MCF 10A (cell line): ENCODE measurements around the gene RAMP3. TPM values are rescaled to one million over a fixed set of nuclear protein-coding genes. Genes with fewer than 3 reads are reported as not detected.

Experiments
- BruUV-seq: library from RNA; stranded (reverse); fragments of 400-500 nt; replicated peaks from 2 replicates; lab custom pipeline; 2021; lab: Mats Ljungman, UMichigan
- CTCF ChIA-PET: fragments of 300-600 bp; sonication (Branson Sonifier 250); formaldehyde crosslinking; extraction: SDS; loops from one replicate; lab custom pipeline; 2021; ENCODE audit warnings: antibody characterized with exemption, inconsistent platforms; lab: Yijun Ruan, JAX
- POLR2A ChIA-PET: fragments of 300-600, 350-650 bp; sonication (Branson Sonifier 250); formaldehyde crosslinking; extraction: SDS; loops from one replicate; lab custom pipeline; 2020; ENCODE audit warnings: antibody characterized with exemption, inconsistent platforms; lab: Yijun Ruan, JAX
- DNase-seq: peaks from one replicate; pipeline ENCODE4 v3.0.0-alpha.2; 2018; ENCODE audit not compliant: unreplicated experiment
- H3K27ac Mint-ChIP-seq: one replicate; pipeline ENCODE4 v1.8.0; 2022; ENCODE audit warnings: mild to moderate bottlenecking, low read depth, mixed read lengths; ENCODE audit not compliant: unreplicated experiment
- H3K27me3 Mint-ChIP-seq: one replicate; pipeline ENCODE4 v1.8.0; 2022; ENCODE audit warnings: mixed read lengths; ENCODE audit not compliant: insufficient read depth, unreplicated experiment
- H3K36me3 Mint-ChIP-seq: one replicate; pipeline ENCODE4 v1.8.0; 2022; ENCODE audit warnings: mild to moderate bottlenecking, moderate library complexity, mixed read lengths; ENCODE audit not compliant: insufficient read depth, unreplicated experiment
- H3K4me1 Mint-ChIP-seq: one replicate; pipeline ENCODE4 v1.8.0; 2022; ENCODE audit warnings: mixed read lengths; ENCODE audit not compliant: insufficient read depth, unreplicated experiment
- H3K4me3 Mint-ChIP-seq: one replicate; pipeline ENCODE4 v1.8.0; 2022; ENCODE audit warnings: mild to moderate bottlenecking, moderate library complexity, mixed read lengths; ENCODE audit not compliant: unreplicated experiment
- H3K9me3 Mint-ChIP-seq: one replicate; pipeline ENCODE4 v1.8.0; 2022; ENCODE audit warnings: mixed read lengths; ENCODE audit not compliant: unreplicated experiment
- CTCF ChIP-seq: fragments of 200-600 bp; IDR thresholded peaks from one replicate; pipeline ENCODE4 v1.8.0; 2022; ENCODE audit warnings: antibody characterized with exemption, mild to moderate bottlenecking; ENCODE audit not compliant: unreplicated experiment
- intact Hi-C: fragments of 100-400 bp; cut with micrococcal nuclease; formaldehyde crosslinking; loops from 2 replicates; pipeline ENCODE4 v1.14.1; 2022
- total RNA-seq: library from RNA; stranded (reverse); gene quantifications from 2 replicates; pipeline ENCODE4 v1.2.3, GENCODE V29; 2022

The RAMP3 gene
- total RNA-seq, 1 experiment from 2014 or later: not detected

- no TSS peak for BruUV-seq
- POLR2A ChIA-PET: no interaction called here
- H3K4me1 Mint-ChIP-seq: no peaks in the 10 kb centered on the region
- no peak for DNase-seq
- H3K4me3 Mint-ChIP-seq: no peak overlapping the region
- intact Hi-C loops: no loop called here
- no peaks in the 10 kb centered on the region for H3K9me3 Mint-ChIP-seq
- CTCF ChIA-PET: interaction anchor here (1.7 kb wide), 1 partner anchor 27 kb away, joined by 7 read pairs; no protein-coding TSS in a partner anchor
- H3K27me3 Mint-ChIP-seq: peaks cover 52% of the 10 kb centered on the region
- H3K36me3 Mint-ChIP-seq: no peaks in the 10 kb centered on the region
- H3K27ac Mint-ChIP-seq: no peak overlapping the region
- no peak for TF ChIP-seq CTCF
These were observed 23.8 kb downstream of the RAMP3 start for GRCh38 chr7:45181286-45181960.

DNA sequence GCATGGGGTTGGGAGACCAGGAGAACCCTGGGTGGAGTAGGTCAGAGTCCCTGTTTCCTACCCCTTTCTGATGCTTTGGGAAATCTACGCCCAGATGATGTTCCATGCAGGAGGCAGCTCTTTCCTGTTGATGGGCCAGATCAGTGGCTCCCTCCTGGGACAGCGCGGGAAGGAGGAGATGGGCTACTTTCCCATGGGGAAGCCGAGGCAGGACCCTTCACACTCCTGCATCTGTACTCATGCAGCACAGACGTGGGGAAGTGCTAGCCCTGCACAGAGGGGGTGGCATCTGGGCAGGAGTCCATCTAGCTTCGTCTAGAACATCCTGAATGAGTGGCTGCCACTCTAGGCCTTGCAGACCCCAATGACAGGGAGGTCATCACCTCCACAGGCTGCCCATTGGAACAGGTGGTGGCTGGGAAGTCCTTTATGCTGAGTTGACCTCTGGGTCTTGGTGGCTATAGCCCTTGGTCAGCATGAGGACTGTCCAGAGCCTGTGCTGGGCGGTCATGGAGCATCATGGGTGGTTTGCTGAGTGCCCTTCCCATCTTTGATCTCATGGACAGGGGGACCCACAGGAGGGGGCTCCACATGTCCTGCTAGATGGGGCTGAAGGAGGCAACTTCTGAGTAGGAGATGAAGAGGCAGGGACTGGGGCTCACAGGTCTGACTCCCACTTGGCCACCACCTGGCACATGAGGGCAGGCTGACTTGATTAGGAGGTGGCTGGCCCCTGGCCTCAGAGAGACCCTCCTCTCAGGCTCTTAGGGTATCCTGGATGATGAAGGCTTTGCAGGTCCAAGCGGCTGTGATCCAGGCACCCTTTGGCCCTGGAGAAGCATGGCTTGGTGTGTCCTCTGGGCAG, 24.6 kb downstream of the RAMP3 start:
- no peak for DNase-seq
- no TSS peak for BruUV-seq
- H3K4me3 Mint-ChIP-seq: no peak overlapping the region
- ChIA-PET POLR2A (no interaction called here), CTCF (interaction anchor here (0.7 kb wide), 1 partner anchor 735 kb away, joined by 4 read pairs; no protein-coding TSS in a partner anchor)
- no peaks in the 10 kb centered on the region for H3K36me3 Mint-ChIP-seq
- no peak overlapping the region for H3K27ac Mint-ChIP-seq
- no peaks in the 10 kb centered on the region for H3K4me1 Mint-ChIP-seq
- H3K9me3 Mint-ChIP-seq: no peaks in the 10 kb centered on the region
- peaks cover 46% of the 10 kb centered on the region for H3K27me3 Mint-ChIP-seq
- intact Hi-C loops: no loop called here
- no peak for TF ChIP-seq CTCF

- Mint-ChIP-seq H3K27me3 (peaks cover 37% of the 10 kb centered on the region), H3K4me1 (no peaks in the 10 kb centered on the region), H3K27ac (no peak overlapping the region), H3K4me3 (no peak overlapping the region), H3K9me3 (no peaks in the 10 kb centered on the region), H3K36me3 (no peaks in the 10 kb centered on the region)
- no peak for DNase-seq
- POLR2A ChIA-PET: no interaction called here
- CTCF ChIA-PET: interaction anchor here (0.7 kb wide), 1 partner anchor 735 kb away, joined by 4 read pairs; no protein-coding TSS in a partner anchor
- no TSS peak for BruUV-seq
- intact Hi-C loops: no loop called here
- TF ChIP-seq CTCF: no peak
These were observed 25.5 kb downstream of the RAMP3 start for GRCh38 chr7:45182856-45183710.
